ENCODE results near the gene DVL2. TPM values are rescaled to one million over a fixed set of nuclear protein-coding genes. Genes with fewer than 3 reads are reported as not detected.

Gene DVL2
- polyA plus RNA-seq, 1 donor from 2014 or later = 41.1 TPM

DNA sequence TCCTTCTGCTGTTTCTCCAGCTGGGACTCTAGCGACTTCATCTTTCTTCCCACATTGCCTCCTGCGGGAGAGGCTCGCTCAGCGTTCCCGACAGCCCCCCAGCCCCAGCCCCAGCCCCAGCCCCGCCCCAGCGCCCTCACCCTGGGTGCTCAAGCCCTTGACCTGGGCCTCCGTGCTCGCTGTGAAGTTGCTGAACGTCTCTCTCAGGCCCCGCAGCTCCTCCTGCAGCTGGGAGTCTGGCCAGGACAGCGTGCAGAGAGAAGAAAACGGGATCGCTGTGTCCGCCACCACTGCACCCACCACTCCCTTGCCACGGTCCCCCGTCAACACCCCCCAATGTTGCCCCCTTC lies 57.5 kb downstream of the DVL2 start:
- Histone ChIP-seq H3F3A (ENCODE audit: insufficient read depth, low read length, poor library complexity, severe bottlenecking) (no peaks in the 10 kb centered on the region), H3K4me2 (ENCODE audit: low read length) (peak overlapping the region; percentile 91), H3K27me3 (ENCODE audit: insufficient read depth, low read depth, low read length) (no peaks in the 10 kb centered on the region), H3K9ac (ENCODE audit: low read length) (peak overlapping the region; percentile 95), H3K79me2 (replicated peaks; ENCODE audit: insufficient read depth, low read length) (peaks cover 5% of the 10 kb centered on the region), H2AFZ (ENCODE audit: low read depth, low read length) (peak overlapping the region; percentile 73), H3K4me3 (ENCODE audit: low read length) (peak overlapping the region; percentile 82), H3K27ac (ENCODE audit: low read length) (peak overlapping the region; percentile 93), H3K9me3 (ENCODE audit: low read length) (no peaks in the 10 kb centered on the region), H4K20me1 (ENCODE audit: insufficient read depth) (no peaks in the 10 kb centered on the region), H3K9me2 (ENCODE audit: insufficient read depth, low read length) (no peaks in the 10 kb centered on the region), H3K36me3 (ENCODE audit: insufficient read depth, low read length) (no peaks in the 10 kb centered on the region)
- TF ChIP-seq POLR2AphosphoS5 (IDR thresholded peaks at IDR 0.05) = peak; percentile 42
- TF ChIP-seq SMC3 (conservative IDR thresholded peaks at IDR 0.05; ENCODE audit: poor library complexity) = no peak
- no peak for TF ChIP-seq RAD21 (conservative IDR thresholded peaks at IDR 0.05)
- TF ChIP-seq, protein P1, sequence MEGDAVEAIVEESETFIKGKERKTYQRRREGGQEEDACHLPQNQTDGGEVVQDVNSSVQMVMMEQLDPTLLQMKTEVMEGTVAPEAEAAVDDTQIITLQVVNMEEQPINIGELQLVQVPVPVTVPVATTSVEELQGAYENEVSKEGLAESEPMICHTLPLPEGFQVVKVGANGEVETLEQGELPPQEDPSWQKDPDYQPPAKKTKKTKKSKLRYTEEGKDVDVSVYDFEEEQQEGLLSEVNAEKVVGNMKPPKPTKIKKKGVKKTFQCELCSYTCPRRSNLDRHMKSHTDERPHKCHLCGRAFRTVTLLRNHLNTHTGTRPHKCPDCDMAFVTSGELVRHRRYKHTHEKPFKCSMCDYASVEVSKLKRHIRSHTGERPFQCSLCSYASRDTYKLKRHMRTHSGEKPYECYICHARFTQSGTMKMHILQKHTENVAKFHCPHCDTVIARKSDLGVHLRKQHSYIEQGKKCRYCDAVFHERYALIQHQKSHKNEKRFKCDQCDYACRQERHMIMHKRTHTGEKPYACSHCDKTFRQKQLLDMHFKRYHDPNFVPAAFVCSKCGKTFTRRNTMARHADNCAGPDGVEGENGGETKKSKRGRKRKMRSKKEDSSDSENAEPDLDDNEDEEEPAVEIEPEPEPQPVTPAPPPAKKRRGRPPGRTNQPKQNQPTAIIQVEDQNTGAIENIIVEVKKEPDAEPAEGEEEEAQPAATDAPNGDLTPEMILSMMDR (IDR thresholded peaks at IDR 0.05; ENCODE audit: poor library complexity, severe bottlenecking) = no peak
- TF ChIP-seq, protein P2, sequence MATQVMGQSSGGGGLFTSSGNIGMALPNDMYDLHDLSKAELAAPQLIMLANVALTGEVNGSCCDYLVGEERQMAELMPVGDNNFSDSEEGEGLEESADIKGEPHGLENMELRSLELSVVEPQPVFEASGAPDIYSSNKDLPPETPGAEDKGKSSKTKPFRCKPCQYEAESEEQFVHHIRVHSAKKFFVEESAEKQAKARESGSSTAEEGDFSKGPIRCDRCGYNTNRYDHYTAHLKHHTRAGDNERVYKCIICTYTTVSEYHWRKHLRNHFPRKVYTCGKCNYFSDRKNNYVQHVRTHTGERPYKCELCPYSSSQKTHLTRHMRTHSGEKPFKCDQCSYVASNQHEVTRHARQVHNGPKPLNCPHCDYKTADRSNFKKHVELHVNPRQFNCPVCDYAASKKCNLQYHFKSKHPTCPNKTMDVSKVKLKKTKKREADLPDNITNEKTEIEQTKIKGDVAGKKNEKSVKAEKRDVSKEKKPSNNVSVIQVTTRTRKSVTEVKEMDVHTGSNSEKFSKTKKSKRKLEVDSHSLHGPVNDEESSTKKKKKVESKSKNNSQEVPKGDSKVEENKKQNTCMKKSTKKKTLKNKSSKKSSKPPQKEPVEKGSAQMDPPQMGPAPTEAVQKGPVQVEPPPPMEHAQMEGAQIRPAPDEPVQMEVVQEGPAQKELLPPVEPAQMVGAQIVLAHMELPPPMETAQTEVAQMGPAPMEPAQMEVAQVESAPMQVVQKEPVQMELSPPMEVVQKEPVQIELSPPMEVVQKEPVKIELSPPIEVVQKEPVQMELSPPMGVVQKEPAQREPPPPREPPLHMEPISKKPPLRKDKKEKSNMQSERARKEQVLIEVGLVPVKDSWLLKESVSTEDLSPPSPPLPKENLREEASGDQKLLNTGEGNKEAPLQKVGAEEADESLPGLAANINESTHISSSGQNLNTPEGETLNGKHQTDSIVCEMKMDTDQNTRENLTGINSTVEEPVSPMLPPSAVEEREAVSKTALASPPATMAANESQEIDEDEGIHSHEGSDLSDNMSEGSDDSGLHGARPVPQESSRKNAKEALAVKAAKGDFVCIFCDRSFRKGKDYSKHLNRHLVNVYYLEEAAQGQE (IDR thresholded peaks at IDR 0.05; ENCODE audit: borderline replicate concordance) = no peak
- no peak for TF ChIP-seq TAF1 (IDR thresholded peaks at IDR 0.05; ENCODE audit: low read depth)
- no peak for TF ChIP-seq MXI1 (conservative IDR thresholded peaks at IDR 0.05; ENCODE audit: poor library complexity, severe bottlenecking)
- no peak for TF ChIP-seq EP300 (conservative IDR thresholded peaks at IDR 0.05; ENCODE audit: poor library complexity, severe bottlenecking)

DNA sequence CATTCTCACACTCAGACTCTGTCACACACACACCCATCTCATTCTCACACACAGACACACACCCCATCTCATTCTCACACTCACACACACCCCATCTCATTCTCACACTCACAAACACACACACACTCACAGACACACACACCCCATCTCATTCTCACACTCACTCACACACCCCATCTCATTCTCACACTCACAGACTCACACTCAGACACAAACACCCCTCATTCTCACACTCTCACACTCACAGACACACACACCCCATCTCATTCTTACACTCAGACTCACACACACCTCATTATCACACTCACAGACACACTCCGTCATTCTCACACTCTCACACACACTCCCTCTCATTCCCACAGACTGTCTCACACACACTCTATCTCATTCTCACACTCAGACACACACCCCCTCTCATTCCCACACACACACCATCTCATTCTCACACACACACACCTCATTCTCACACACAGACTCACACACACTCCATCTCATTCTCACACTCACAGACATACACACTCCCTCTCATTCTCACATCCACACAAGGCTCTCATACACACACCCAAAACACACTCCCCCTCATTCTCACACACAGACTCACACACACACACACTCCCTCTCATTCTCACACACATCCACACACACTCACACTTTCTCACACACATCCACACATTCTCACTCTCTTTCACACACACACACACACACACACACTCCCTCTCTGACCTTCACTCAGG lies 58.0 kb downstream of the DVL2 start:
- no peak for TF ChIP-seq POLR2AphosphoS5 (IDR thresholded peaks at IDR 0.05)
- no peak for TF ChIP-seq EZH2 (IDR thresholded peaks at IDR 0.05; ENCODE audit: borderline replicate concordance, insufficient read depth, low read length, poor library complexity, severe bottlenecking)
- TF ChIP-seq TAF1 (IDR thresholded peaks at IDR 0.05; ENCODE audit: low read depth) = no peak
- no peak for TF ChIP-seq RAD21 (conservative IDR thresholded peaks at IDR 0.05)
- no peak for TF ChIP-seq SMC3 (conservative IDR thresholded peaks at IDR 0.05; ENCODE audit: poor library complexity)
- no peak for TF ChIP-seq EP300 (conservative IDR thresholded peaks at IDR 0.05; ENCODE audit: poor library complexity, severe bottlenecking)
- TF ChIP-seq, protein P2 (IDR thresholded peaks at IDR 0.05; ENCODE audit: borderline replicate concordance) = no peak
- TF ChIP-seq, protein P1 (IDR thresholded peaks at IDR 0.05; ENCODE audit: poor library complexity, severe bottlenecking) = no peak
- TF ChIP-seq MXI1 (conservative IDR thresholded peaks at IDR 0.05; ENCODE audit: poor library complexity, severe bottlenecking) = no peak
- Histone ChIP-seq H3K4me3 (ENCODE audit: low read length) (peak overlapping the region; percentile 82), H4K20me1 (ENCODE audit: insufficient read depth) (no peaks in the 10 kb centered on the region), H3K9me2 (ENCODE audit: insufficient read depth, low read length) (no peaks in the 10 kb centered on the region), H3K27me3 (ENCODE audit: insufficient read depth, low read depth, low read length) (no peaks in the 10 kb centered on the region), H3K9me3 (ENCODE audit: low read length) (no peaks in the 10 kb centered on the region), H3K36me3 (ENCODE audit: insufficient read depth, low read length) (no peaks in the 10 kb centered on the region), H3K9ac (ENCODE audit: low read length) (peak overlapping the region; percentile 95), H3K27ac (ENCODE audit: low read length) (peak overlapping the region; percentile 93), H3F3A (ENCODE audit: insufficient read depth, low read length, poor library complexity, severe bottlenecking) (no peaks in the 10 kb centered on the region), H3K4me2 (ENCODE audit: low read length) (peak overlapping the region; percentile 91), H3K79me2 (replicated peaks; ENCODE audit: insufficient read depth, low read length) (peaks cover 5% of the 10 kb centered on the region), H2AFZ (ENCODE audit: low read depth, low read length) (peak overlapping the region; percentile 30)
